Fibroblast of mammary gland (primary cell): ENCODE data around the gene MBOAT7.
"Not testable (repeated sequence)": the region's sequence is repeated elsewhere in the genome, so short reads cannot be mapped to it uniquely, and the experiment has no call there.

Source experiments
- DNase-seq: peaks from one replicate; pipeline ENCODE4 v3.0.0-alpha.2; 2010; ENCODE audit warnings: low read depth
- H3K4me3 ChIP-seq: 2 replicates; pipeline ENCODE4 v1.5.1; 2011; ENCODE audit warnings: low read depth, mild to moderate bottlenecking, low read length, moderate library complexity; ENCODE audit not compliant: control insufficient read depth
- TF ChIP-seq, protein P1 (sequence below): conservative IDR thresholded peaks from 2 replicates; pipeline ENCODE4 v1.5.1; 2011; ENCODE audit warnings: low read depth, low read length, inconsistent platforms; ENCODE audit not compliant: control insufficient read depth, insufficient read depth

MBOAT7 gene

DNA sequence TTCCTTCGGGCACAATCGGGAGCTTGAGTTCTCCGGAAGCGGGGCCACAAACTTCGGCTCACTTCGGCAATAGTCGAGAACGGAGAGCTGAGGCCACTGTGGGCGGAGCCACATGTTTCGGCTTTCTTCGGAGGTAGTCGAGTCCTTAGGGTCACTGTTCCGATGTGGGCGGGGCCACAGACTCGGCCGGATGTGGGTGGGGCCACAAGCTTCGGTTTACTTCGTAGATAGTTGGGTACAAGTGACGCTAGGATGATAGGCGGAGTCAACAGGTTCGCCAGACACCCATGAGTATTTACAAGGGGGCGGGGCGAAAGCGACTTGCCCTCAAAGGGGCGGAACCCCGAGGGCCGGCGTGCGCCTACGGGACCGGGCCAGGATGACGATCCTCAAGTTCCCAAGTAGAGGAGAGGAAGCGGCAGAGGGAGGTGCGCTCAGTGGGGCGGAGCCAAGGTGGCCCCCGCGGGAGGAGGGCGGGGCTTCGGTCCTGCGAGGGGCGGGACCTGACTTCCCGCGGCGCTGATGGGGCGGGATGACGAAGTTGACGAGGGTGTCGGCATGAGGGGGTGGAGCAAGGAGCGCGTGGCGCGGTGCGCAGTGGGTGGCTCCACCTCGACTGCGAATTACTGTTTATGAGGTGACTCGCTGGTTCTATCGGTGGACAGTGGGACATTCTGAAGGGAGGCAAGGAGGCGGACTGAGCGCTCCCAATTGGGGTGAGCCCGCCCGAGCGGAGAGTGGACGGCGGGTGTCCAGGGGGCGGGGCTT, 539 bp upstream of the MBOAT7 start:
- H3K4me3 ChIP-seq: peak overlapping the region; percentile 70

DNA sequence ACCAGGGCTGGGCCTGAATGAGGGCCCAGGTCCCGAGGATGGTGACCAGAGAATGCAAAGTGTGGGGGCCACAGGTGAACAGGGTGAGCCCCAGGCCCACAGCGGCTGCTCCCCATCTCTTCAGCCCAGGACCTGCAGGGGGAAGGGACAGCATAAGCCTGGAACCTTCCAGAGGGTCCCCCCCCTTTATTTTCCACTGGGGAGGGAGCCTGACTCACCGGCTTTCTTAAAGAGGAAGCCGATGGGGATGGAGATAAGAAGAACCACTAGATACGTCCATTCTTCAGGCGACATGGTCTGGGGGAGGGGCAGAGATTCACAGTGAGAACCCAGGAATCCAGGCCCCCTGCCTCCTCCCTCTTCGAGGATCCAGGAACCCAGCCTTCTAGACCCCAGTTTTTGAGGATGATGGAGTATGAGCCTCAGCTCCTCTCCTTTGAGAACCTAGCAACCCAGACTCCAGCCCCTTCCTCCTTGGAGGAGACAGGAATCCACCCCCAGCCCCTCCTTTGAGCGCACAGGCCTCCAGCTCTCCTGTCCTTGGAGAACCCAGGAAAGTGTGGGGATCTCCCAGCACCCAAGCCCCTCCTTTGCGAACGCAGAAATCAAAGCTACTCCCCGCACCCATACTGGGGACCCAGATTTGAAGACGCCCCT, 1.0 kb downstream of the MBOAT7 start:
- TF ChIP-seq, protein P1, sequence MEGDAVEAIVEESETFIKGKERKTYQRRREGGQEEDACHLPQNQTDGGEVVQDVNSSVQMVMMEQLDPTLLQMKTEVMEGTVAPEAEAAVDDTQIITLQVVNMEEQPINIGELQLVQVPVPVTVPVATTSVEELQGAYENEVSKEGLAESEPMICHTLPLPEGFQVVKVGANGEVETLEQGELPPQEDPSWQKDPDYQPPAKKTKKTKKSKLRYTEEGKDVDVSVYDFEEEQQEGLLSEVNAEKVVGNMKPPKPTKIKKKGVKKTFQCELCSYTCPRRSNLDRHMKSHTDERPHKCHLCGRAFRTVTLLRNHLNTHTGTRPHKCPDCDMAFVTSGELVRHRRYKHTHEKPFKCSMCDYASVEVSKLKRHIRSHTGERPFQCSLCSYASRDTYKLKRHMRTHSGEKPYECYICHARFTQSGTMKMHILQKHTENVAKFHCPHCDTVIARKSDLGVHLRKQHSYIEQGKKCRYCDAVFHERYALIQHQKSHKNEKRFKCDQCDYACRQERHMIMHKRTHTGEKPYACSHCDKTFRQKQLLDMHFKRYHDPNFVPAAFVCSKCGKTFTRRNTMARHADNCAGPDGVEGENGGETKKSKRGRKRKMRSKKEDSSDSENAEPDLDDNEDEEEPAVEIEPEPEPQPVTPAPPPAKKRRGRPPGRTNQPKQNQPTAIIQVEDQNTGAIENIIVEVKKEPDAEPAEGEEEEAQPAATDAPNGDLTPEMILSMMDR: no peak
- H3K4me3 ChIP-seq: peak overlapping the region; percentile 70
- DNase-seq: peak; percentile 30

More for the DNA sequence above, 539 bp upstream of the MBOAT7 start:
- TF ChIP-seq, protein P1: no peak
- peak; percentile 100 for DNase-seq

DNA sequence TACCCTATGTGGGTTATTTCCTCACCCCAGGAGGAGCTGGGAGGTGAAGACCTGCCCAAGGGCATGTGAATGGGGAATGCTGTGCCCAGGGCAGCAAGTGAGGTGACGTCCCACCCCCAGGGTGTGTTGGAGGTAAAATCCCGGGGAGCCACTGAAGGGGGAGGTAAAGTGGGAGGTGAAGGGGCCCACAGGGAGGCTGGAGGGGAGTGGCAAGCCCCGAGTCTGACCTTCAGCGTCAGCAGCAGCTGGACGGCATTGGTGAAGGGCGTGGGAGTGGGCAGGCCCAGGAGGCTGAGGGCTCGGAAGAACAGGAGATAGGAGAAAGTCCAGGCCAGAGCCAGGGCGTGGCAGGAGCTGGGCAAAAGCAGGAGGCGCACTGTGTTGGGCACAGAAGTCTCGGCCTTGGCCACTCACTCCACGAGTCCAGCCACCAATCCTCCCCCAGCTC, 2.4 kb downstream of the MBOAT7 start:
- DNase-seq: no peak
- no peak overlapping the region for H3K4me3 ChIP-seq
- TF ChIP-seq, protein P1: no peak

DNA sequence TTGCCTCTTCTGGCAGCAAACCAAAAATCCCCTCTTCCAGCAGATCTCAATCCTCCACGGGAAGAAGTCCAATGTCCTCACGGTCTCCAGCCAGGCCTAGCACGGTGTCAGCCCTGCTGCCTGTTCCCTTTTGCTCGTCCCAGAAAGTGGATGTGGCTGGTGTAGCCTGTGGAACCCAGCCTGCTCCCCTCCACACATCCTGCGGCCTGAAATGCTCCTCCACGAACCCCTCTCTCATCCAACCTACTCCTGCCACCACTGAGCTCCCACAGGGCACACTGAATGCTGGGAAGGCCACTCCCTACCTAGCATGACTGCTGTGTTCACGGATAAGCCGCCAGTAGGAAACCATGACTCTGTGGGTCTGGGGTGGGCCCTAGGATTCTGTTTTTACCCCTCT, 3.0 kb downstream of the MBOAT7 start:
- DNase-seq: no peak
- H3K4me3 ChIP-seq: no peak overlapping the region
- TF ChIP-seq, protein P1: no peak

DNA sequence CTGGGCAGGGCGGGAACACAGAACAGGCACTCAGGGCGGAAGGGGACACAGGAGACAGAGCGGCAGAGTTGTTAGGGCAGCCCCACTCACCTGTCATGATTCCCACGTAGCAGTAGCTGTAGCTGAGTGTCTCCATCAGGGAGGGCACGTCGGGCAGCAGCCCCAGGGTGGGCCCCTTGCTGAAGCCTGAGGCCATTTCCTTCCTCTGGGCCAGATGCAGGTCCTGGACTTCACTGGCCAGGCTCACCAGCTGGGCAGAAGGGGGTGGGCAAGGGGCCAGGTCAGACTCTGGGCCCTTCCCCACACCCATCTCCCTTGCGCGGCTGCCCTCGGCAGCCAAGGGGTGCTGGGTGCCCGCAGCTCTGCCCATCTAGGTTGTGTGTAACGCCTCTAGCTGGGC, 5.9 kb downstream of the MBOAT7 start:
- H3K4me3 ChIP-seq: no peak overlapping the region
- no peak for DNase-seq
- TF ChIP-seq, protein P1: no peak

DNA sequence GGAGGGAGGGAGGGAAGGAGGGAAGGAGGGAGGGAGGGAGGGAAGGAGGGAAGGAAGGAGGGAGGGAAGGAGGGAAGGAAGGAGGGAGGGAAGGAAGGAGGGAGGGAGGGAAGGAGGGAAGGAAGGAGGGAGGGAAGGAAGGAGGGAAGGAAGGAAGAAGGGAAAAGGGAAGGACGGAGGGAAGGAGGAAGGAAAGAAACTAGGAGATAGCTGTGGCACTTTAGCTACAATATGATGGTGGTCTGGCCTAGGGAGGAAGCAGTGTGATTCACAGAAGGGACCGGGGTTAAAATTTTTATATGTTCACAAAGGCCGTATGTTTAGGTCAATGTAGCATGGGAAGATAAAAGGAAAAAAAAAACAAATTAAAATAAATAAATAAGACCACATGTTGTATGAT, 7.5 kb downstream of the MBOAT7 start:
- not testable (repeated sequence) for DNase-seq, H3K4me3 ChIP-seq

DNA sequence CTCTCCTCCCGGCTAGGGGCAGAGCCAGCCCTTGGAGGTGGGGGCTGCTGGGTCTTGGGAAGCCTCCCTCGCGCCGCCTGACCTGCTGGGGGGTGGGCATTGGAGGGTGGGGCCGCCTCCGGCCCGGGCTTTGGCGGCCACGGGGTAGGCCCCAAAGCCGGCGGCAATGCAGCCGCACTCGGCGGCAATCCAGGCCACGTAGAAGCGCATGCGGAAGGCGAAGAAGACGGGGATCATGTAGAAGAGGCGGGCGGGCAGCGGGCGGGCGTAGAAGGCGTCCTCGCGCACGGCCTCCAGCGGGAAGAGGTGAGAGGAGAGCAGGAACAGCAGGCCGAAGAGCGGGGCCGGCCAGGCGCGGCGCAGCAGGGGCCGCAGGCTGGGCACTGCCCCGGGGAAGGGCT, 8.7 kb downstream of the MBOAT7 start:
- TF ChIP-seq, protein P1: no peak
- no peak for DNase-seq
- no peak overlapping the region for H3K4me3 ChIP-seq
